Stimulated activated CD8-positive, alpha-beta memory T cell treated with anti-CD3 and anti-CD28 coated beads, Interleukin-7, amount 100 ng/mL, for 4 hours (primary cell): ENCODE data around the gene PCSK2.

Experiments
- DNase-seq, 2 donors: peaks; one replicate each; pipeline ENCODE4 v3.0.0-alpha.2; 2020; ENCODE audit warnings: low read depth in 2 of 2

PCSK2 gene

DNA sequence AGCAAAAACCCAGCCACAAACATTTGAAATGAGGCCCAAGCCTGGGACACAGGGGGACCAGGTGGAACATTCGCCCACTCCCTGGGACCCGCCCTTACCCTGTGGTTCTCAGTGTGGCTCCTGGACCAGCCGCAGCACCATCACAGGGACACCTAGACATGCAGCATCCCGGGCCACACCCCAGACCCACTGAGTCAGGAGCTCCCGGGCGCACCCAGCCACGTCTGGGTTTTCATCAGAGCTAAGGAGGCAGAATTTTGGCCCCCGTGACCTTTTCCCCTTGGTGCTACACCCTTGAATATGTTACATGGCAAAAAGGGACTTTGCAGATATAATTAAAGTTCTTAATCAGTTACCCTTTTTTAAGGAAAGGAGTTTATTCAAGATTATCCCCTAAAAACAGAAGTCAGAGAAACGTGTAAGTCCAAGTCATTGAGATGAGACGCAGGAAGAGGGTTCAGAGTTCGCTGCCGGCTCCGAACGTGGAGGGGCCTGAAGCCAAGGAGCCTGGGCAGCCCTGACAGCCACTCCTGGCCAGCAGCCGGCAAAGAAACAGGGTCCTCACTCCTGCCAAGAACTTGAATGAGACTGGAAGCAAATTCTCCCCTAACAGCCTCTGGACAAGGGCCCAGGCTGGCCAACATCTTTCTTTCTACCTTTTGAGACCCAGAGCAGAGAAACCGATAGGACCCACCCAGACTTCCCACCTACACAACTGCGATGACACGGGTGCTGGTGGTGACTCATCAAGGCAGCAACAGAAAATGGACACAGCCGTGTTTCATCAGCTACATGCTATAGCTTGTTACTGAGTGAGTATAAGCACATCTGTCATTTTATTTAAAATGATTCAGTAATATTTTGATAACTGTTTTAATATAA is 279.0 kb downstream of the PCSK2 start:
- DNase-seq: peak; percentile 66 to 73

DNA sequence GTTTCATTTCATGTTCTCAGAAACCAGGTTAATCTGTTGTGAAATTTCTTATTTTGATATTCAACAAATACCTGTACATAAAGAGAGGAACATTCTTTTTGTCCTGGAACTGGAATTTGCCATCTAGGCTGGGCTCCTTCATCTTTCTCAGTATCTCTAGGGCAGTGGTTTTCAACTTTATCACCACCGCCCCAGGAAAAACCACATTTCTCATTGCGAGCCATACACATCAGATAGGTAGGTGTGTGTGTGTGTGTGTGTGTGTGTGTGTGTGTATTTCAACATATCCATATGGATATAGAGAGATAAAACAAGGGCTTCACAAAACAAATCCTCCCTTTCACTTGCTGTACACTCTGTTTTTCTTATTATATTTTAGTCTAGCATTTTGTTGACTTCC is 280.2 kb downstream of the PCSK2 start:
- DNase-seq: no peak

DNA sequence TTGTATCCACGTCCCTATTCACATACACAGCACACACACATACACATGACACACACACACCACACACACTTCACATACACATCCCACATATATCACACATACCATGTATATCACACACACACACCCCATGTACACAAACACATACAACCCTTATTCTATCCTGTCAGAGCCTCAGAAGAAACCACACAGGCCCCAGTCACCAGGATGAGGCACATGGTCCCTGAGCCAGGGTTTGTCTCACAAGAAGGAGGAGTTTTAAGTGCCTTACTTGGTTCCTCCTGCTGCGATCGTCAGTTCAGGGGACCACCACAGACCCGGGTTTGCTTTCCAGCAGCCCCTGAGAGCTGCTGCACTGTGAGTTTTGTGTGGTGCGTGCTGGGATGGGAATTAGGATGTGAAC is 280.7 kb downstream of the PCSK2 start:
- no peak for DNase-seq

DNA sequence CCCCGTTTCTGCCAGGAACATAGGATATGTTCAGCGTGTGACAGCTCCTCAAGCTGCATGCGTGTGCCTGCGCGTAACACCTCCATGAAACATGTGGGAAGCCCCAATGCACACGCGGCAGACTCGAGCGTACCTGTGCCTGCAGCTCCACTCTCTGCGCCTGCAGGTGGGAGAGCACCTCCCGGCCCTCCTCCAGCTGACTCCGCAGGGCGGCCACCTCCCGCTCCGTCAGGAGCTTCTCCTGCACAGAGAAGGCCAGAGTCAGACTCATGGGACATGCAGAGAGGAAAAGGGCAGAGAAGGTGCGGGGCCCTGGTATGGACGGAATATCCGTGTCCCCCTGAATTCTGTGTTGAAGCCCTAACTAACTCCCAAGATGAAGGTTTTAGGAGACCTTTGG is 281.9 kb downstream of the PCSK2 start:
- no peak for DNase-seq

DNA sequence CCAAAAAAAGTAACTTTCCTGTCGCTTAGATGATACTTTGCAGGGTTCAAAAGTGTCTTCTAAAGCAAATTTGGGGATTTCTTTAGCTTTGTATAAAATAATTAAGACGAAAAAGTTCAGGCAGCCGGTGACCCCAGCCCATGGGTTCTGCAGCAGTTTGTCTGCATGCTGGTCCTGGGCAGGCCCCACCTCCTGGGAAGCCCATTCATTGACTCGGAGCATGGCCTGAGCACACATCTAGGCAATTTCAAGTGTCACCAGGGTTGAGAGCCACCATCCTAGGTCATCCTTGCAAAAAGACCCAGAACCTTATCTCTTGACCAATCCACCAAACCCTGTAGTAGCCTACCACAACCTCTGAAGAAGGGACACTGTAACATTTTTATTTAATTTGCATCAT is 283.7 kb downstream of the PCSK2 start:
- no peak for DNase-seq

DNA sequence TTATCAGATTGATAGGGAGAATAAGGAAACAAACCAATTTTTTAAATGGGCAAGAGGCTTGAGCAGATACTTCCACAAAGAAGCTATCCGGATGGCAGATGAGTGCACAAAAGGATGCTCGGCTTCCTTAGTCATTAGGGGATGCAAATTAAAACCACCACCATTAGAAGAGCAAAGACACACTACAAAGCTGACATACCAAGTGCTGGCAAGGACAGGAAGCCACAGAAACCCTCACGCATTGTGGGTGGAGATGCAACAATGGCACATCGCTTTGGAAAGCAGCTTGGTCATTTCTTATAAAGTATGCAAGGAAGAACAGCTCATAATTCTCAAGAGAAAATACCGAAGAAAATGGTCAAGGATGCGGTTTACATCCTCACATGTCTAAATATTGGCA is 284.6 kb downstream of the PCSK2 start:
- DNase-seq: no peak

DNA sequence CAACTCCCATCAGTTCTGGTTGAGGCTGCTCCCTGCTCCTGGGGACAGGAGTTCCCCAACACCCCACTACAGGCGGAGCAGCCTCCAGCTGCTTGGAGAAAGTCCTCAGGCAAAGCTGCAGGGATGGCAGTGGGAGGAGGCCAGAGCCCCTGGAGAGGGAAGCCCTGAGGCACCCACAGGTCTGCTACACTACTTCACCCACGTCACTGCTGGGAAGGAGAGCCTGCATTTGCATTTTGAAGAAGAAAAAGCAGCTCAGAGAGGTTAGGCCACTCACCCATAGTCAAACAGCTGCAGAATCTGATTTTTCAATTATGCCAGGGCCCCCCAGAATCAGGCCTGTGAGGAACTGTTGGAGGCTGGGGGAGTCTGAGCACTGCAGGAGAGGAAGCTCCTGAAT is 287.1 kb downstream of the PCSK2 start:
- DNase-seq: no peak

DNA sequence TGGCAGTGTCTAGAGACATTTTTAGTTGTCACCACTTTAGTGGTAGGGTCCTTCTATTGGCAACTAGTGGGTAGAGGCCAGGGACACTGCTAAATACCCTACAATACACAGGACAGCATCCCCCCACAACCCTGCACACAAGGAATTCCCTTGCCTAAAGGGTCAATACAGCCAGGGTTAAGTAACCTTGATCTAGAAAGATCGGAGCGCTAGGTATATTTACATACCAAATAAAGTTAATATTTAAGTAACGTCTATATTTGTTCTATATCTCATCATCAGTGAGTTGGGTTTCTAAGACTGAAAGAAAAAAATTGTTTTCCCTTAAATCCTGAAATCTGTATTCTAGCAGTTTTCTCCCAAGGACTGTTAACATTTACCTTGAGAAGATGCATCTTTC is 288.2 kb downstream of the PCSK2 start:
- no peak for DNase-seq

DNA sequence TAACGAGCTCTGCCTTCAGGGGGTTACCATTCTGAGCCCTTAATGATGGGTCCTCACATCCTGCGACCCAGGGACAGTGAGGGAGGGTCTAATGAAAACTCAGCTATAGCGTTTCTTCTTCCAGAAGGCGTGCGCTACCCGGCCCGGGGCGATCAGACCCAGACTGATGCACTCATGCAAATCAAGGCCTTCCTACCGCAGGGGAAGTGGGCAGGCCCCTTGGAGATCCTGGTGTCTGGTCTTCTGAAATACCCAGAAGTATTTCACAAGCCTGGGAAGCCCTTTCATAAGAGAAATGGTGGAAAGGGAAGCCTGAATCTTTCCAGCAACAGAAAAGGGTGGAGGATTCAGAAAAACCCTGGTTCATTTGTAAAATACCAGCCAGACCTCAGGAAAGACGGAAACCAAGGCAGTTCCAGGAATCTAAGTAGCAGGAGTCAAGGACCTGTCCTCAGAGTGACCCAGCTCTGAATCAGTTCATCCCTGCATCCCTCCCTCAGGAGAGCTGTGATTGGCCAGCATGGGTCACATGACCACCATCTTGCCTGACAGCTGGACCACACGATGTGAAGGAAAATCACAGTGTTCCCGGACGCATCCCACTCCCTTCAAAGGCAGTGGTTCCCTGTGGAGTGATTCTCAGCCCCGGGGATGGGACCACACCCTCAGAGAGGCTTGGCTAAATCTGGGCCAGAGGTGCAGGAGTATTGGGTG is 291.7 kb downstream of the PCSK2 start:
- DNase-seq: no peak

DNA sequence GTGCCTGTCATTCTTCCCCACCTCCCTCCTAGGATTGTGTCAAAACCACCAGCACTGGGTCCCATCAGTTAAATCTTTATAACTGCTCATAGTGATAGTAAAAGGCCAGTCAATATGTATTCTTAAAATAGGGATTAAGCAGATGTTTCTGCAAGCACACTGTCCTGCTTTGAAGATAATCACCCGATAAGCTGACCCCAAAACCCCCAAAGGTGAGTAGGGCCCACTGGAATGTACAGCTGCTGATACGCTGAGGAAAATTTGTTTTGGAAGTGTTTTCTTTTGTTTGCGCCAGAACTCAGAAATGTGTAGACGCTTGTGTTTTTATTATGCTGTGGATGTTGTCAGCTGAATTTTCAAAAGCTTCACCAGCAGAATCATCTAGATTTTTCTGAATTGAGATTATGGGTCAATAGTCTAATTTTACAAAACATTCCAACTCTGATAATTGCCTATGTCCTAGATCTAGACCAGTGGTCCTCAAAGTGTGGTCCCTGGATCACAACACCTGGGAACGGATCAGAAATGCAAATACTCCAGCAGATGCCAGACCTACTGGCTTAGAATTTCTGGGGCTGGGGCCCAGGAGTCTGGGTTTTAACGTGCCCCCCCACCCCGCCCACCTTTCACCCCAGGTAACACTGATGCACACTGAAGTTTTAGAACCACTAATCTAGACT is 292.9 kb downstream of the PCSK2 start:
- no peak for DNase-seq

DNA sequence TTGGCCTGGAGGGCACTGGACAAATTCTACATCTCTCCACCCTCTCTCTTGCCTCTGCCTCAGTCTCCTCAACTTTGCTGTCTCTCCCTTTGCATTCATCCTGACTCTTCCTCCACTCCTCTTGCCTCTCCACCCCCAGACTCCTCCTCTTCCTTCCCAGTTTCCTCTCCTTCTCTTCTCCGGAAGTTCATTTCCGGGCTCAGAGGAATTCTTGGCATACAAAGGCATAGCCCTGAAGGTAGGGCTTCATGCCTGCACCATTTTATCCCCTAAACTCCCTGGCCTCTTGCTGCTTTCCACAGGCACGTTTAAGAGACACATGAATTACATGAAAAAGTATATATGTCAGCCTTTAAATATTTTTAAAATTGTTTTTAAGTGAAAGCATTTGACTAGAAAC is 293.7 kb downstream of the PCSK2 start:
- DNase-seq: no peak

DNA sequence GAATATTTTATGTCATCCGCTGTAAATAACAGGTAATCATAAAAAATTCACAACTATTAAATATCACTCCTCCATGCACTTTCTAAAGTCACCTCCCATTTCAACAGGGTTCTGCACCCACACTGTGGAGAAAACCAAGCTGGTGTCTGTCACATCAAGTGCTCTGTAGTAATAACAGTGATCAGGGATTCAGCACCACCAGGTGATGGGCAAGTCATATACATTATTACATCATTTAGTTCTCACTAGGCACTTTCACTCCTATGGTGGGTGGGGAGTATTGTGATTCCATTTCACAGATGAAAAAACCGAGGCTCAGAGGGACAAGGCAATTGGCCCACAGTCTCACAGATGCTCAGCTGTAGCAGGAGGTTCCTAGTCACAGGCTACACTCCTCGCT is 295.7 kb downstream of the PCSK2 start:
- no peak for DNase-seq

DNA sequence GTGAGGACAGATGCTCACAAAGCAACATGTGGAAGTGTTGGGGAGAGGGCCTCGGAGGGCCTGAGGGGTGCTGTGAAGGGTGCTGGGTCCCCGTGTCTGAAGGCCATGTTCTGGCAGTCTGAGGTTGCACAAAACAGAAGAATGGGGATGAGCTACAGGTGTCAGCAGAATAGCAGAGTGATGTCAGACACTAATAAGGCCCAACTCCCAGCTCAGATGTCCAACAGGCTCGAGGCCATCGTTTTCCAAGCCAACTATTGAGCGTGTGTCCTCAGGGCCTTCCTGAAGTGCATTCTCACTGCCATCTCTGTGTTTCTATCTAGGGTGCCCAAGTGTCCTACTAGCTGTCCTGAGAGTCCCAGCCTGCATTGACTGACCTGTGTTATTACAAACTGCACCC is 296.5 kb downstream of the PCSK2 start:
- no peak for DNase-seq

DNA sequence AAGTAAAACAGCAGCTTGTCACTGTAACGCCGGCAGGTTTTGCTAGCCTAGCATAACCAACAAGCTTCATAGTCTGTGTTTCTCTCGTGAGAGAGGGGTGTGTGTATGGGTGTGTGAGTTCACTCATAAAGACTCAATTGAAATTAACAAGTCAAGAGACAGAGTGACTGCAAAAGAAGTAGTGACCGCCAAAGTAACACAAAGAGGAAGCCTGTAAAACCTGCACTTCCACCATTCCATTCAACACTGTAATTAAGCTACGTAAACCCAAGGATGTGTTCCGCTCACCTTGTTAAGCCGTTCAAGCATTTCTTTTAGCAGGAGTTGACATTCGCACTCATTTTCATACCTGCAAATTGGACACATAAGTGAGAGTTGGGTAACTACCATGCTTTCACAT is 297.7 kb downstream of the PCSK2 start:
- no peak for DNase-seq

DNA sequence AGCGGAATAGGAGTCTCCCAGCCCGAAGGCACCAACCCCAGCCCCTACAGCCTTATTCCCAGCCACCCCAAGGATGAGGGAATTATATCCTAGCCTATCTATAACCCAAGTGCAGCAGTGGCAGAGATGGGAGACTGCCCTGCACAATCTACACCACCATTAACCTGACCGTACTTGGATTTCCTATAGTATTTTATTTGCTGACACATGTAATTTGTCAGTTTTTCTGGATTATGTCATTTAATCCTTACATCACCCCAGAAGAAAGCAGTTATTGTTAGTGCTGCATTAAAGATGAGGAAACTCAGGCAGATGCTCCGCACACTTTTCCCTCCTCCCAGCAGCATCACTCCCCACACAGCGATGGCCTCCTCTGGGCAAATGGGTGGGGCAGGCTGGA is 298.3 kb downstream of the PCSK2 start:
- no peak for DNase-seq

DNA sequence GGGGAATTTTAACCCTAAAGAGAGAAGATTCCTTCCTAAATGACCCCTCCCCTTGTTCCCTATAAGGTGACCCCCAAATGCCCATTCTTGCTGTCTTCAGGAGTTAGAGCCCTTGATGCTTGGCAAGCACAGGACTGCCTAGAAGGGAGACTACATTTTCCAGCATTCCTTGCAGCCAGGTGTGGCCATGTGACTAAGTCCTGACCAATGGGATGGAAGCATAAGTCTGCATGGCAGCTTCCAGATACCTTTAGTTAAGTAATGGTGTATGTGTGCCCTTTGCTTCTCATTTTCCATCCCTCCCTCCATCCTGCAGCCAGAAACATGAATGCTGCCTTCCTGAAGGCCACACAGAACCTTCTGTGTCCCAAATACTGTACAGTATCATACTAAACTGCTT is 298.8 kb downstream of the PCSK2 start:
- no peak for DNase-seq

DNA sequence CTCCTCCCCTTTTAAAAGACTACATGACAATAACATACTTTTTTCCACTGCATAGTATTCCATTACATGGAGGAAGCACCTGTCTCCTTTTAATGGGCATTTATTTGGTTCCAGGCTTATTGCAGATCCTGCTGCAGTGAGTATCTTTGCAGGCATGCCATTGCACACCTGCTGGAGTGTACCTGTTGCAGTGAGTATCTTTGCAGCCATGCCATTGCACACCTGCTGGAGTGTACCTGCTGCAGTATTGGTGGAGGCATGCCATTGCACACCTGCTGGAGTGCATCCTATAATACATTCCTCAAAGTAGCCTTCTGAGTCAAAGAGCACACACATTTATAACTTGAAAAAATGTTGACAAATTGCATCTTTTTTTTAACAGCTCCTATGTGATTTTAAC is 302.7 kb downstream of the PCSK2 start:
- no peak for DNase-seq

DNA sequence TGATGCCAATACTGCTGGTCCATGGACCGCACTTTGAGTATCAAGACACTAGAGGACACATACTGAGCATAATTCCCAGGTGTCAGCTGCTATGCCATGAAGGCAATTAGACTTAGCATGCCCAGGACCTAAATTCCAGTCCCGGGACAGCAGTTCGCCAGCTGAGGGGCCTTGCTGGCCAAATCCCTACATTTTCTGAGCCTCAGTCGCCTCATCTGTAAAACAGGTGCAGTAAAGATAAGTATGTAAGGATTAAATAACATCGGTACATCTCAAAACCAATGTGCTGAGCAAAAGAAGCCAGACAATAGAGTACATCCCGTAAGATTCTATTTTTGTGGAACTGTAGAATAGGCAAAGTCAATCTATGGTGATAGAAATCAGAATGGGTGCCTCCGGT is 303.3 kb downstream of the PCSK2 start:
- no peak for DNase-seq

DNA sequence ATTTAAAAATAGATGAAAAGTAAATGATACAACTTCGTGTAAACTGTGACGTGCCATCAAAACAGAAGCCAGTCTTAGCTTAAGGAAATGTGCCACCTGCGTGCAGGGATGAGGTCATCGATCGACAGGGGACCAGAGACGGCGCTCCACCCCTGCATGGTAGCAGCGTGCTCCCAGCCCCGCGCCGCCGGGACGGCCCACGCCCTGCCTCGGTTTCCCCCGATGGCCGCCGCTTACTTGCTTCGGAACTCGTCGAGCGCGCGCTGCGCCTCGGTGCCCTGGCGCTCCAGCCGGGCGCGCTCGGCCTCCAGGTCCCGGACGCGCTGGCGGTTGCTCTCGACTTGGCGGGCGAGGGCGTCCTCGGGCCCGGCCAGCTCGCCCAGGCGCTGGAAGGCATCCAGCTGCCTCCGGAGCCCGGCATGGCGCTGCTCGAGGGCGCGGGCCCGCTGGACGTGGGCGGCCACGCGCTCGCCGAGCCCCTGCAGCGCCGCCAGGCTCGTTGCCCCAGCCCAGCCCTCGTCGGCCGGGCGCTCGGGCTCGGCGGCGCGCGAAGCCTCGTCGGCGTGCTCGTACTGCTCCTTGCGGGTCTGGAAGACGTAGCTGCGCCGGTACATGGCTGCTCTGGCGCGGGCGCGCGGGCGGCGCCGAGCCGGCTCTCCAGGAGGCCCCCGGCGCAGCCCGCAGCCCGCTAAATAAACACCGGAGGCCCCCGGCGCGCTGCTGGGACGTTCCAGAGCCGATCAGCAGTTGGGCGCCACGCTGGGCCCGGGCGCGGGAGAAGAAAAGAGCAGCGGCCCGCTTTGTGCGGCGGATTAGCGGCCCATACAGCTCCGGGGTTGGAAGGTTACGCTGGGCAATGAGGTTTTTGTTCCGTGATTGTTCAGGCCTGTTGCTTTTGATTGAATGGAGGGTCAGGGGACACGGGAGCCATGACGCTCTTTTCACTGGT is 304.1 kb downstream of the PCSK2 start, which contains the start of gene BFSP1:
Gene BFSP1 (minus strand): TSS at position 664 of the 949 bp plus-strand sequence. CDS start 50 bp downstream, at position 614.
- DNase-seq: peak; percentile 34 to 35

DNA sequence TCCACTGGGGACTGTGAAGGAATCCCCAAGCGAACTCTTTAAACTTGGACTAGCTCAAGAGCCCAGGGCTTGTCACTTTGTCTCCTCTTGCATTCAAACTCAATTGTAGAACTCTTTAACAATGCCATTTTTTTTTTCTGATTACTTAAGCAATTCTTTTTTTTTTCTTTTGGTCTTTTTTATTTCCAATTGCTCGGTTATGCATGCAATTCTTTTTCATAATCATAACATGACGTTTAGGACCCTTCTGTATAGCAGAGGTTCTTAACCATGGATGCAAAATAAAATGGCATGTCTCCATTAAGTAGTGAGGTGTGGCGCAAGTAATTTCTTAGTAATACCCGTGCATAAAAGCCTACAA is 304.8 kb downstream of the PCSK2 start:
- no peak for DNase-seq

DNA sequence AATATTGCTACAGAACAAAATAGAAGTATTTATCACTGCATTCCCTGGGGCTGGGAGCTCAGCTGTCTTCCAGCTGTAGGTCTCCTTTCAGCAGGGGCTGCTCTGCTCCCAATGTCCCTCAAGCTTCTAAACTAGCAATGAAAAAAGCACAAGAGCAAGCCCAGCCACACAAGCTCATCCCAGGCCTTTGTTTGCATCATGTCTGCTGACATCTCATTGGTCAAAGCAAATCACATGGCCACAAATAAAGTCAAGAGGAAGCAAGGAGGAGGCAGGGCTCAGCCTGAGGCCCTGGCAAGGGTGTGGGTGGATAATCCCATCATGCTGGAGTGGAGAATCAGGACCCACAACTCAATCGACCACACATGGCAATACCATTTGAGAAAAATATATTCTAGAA is 306.6 kb downstream of the PCSK2 start:
- DNase-seq: no peak

DNA sequence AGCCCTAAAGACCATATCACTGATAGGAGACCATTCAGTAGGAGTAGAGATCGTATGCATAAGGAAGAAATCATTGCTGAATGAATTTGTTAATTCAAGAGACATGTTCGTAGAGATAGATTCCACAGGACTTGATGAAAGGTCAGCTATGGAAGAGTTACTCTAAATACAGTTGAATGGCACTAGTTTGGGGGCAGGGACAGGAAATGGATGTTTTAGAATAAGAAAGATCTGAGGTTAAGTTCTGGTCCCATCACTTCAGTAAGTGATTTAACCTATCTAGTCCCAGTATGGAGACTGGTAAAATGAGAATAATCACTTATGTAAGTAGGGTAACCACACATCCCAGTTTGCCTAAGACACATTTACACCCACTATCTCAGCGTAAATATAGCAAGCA is 307.2 kb downstream of the PCSK2 start:
- no peak for DNase-seq
